Uterus (tissue), 2 donors: ENCODE measurements around the gene RARRES1.

Experiments used
- CTCF ChIP-seq, 4 experiments: fragments of 200-600 bp in 2 of 4; fragments of 450-650 bp in 2 of 4; sonication (generic) in 2 of 4; IDR thresholded peaks; one replicate each; pipeline ENCODE4 v1.5.1; 2016 to 2019; ENCODE audit warnings: antibody characterized with exemption in 4 of 4, mild to moderate bottlenecking in 2 of 4, moderate library complexity in 1 of 4
- POLR2A ChIP-seq, 2 donors: fragments of 450-650 bp; IDR thresholded peaks; one replicate each; pipeline ENCODE4 v1.6.1; 2016; ENCODE audit warnings: antibody characterized with exemption in 2 of 2, mild to moderate bottlenecking in 1 of 2, moderate library complexity in 1 of 2

GRCh38 chr3:158728851-158729250, 3.4 kb downstream of the RARRES1 start:
- no peak for TF ChIP-seq CTCF (IDR thresholded peaks at IDR 0.05)
- no peak for TF ChIP-seq POLR2A (IDR thresholded peaks at IDR 0.05)
